RPMI7951 (cell line): ENCODE results near the gene SULT1A1. TPM values are rescaled to one million over a fixed set of nuclear protein-coding genes. Genes with fewer than 3 reads are reported as not detected.
"Not testable (repeated sequence)": the region's sequence is repeated elsewhere in the genome, so short reads cannot be mapped to it uniquely, and the experiment has no call there.

ENCODE experiments used
- DNase-seq: peaks from one replicate; pipeline ENCODE4 v3.0.0-alpha.2; 2012; ENCODE audit warnings: low read depth
- total RNA-seq: library from RNA; depleted of rRNA; stranded (reverse); fragments of >200 nt; shearing (Covaris generic); gene quantifications from 2 replicates; pipeline ENCODE4 v1.2.3, GENCODE V29; 2014; rRNA removed

Gene SULT1A1
- not detected in 2 replicates for total RNA-seq

DNA sequence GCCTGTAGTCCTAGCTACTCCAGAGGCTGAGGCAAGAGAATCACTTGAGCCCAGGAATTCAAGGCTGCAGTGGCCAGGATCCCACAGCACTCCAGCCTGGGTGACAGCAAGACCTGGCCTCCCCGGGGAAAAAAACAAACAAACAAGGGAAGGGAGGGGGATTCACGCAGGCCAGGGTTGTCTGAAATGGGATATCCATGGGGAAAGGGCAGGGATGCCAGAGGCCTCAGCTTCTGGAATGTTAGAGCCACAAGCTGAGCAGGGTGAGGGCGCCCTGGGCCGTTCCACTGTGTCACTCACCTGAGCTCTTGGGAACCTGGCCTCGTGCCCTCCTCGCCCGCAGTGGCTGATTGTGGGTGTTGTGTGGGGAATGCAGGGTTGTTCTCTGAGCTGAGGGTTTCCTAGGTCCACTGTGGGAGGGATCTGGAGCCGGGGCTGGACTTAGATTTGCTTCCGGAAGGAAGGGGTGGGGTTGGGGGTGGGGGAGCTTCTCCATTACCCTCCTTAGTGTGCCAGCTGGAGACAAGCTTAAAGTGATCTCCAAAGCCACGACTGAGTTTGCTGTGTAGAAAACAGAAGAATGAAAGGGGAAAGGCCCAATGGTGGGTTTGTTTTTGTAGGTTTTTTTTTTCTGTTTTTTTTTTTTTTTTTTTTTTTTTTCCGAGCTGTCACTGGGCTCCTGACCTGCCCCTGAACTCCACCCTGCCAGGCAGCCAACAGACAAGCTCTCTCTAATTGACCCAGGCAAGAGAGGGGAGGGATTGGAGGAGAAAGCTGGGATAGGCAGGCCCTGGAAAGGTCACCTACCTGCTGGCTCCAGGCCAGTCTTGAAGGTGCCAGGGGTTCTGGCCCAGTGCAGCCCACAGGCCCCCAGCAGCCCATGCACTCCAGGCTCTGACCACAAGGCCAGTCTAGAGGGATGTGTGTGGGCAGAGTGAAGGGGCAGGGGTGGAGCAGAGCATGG lies at the start of gene SULT1A1:
SULT1A1 (minus strand) TSS at position 414 of the 964 bp plus-strand sequence. CDS start 1,189 bp downstream, outside the sequence.
- no peak for DNase-seq

DNA sequence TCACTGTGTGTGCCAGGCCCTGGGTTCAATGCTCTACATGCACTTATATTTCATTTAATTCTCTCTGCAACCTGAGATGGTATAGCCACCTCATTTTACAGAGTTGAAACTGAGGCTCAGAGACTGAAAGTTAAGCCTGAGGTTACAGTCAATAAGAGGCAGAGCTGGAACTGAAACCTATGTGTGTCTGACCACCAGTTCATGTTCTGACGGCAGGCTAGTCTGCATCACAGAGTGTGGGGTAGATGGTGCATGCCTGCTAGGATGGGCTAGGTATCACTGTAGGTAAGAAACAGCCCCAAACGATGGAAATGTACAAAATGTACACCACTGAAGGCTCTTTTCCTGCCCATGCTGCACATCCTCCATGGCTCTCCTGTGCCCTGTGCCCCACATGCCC lies 30.1 kb upstream of the SULT1A1 start:
- not testable (repeated sequence) for DNase-seq

GRCh38 chr16:28638359-28638758 lies 28.5 kb upstream of the SULT1A1 start:
- DNase-seq = not testable (repeated sequence)

DNA sequence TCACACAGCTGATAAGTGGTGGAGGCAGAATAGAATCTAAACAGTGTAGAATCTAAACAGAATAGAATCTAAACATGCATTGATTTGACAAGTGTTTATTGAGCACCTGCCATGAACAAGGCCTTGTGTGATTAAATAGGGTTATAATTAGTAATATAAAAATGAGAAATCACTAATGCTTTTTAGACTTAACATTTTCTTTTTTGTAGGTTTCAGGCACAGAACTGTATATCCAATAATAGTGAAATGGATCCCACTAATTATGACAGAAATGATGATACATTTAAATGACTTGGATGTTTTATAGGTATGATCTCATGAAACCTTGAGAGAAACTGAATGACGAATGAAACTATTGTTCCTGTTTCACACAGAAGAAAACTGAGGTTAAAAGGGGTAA lies 27.9 kb upstream of the SULT1A1 start, which contains the start of gene NPIPB8:
NPIPB8 (plus strand) TSS at position 301 of the 400 bp plus-strand sequence. CDS start 296 bp downstream, outside the sequence.
- DNase-seq = not testable (repeated sequence)

- peak; percentile 52 for DNase-seq
Measured at GRCh38 chr16:28636093-28636823, 26.4 kb upstream of the SULT1A1 start.

- not testable (repeated sequence) for DNase-seq
Measured at GRCh38 chr16:28630905-28631304, 21.1 kb upstream of the SULT1A1 start.

GRCh38 chr16:28623172-28623711 lies 13.4 kb upstream of the SULT1A1 start:
- DNase-seq = no peak

DNA sequence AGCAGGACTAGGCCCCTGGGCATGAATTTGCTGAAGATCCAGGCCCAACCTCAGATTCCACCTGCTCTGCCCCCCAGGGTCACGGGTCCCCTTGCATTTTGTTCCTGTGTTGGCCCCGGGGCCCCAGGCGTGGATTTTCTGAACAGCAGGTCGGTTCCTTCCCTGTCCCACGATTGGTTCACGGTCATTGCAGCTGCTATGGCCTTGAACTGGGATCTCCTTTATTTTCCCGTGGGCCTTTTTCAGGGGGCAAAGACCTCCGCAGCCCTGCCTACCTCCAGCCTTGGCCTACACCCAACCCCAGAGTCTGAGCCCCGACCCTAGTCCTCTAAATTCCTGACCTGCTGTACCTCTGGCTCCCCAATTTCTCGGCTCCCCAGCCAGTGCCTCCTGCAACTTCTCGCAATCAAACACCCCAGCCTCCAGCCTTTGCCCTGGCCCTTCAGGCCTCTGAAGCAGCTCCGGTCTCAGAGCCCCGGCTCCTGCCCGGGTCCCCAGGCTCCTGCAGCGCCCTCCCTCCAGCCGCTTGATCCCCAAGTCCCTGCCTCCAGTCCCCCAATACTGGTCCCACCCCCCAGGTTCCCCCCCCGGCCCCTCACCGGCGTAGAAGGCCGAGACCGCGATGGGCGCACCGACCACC lies 12.8 kb upstream of the SULT1A1 start:
- DNase-seq = not testable (repeated sequence)

GRCh38 chr16:28621481-28622155 lies 11.8 kb upstream of the SULT1A1 start:
- no peak for DNase-seq

- DNase-seq = not testable (repeated sequence)
Measured at GRCh38 chr16:28620316-28620715, 10.5 kb upstream of the SULT1A1 start.

DNA sequence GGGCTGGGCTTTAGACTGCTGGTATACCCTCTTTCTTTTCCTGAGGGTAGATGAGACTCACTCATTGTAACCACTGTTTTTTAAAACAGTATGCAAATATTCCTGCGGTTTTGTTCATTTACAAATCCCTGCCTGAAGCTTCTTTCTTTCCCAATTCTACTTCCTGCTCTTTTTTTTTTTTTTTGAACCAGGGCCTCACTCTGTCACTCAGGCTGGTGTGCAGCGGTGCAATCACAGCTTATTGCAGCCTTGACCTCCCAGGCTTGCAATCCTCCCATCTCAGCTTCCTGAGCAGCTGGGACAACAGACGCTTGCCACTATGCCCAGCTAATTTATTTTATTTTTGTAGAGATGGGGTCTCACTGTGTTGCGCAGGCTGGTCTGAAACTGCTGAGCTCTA lies 8.0 kb upstream of the SULT1A1 start:
- peak; percentile 66 for DNase-seq

GRCh38 chr16:28616636-28617035 lies 6.8 kb upstream of the SULT1A1 start:
- peak; percentile 9 for DNase-seq

- DNase-seq = not testable (repeated sequence)
Measured at GRCh38 chr16:28616224-28616577, 6.4 kb upstream of the SULT1A1 start.

GRCh38 chr16:28615486-28616223 lies 5.8 kb upstream of the SULT1A1 start:
- peak; percentile 42 for DNase-seq

DNA sequence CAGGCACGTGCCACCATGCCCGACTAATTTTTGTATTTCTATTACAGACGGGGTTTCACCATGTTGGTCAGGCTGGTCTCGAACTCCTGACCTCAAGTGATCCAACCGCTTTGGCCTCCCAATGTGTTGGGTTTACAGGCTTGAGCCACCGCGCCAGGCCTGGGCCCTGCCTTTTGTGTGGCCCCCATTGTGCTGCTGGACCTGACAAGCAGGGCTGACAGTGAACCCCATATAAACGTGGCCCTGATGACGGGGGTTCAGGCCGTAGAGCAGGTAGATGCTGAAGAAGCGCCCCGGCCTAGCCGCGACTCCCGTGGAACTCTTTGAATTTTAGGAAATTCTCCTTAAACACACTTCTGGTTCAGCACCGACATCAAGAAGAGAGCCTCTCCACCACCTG lies 4.7 kb upstream of the SULT1A1 start:
- not testable (repeated sequence) for DNase-seq

- DNase-seq = not testable (repeated sequence)
Measured at GRCh38 chr16:28613912-28614311, 4.1 kb upstream of the SULT1A1 start.

GRCh38 chr16:28612359-28613280 lies 2.8 kb upstream of the SULT1A1 start:
- not testable (repeated sequence) for DNase-seq

DNA sequence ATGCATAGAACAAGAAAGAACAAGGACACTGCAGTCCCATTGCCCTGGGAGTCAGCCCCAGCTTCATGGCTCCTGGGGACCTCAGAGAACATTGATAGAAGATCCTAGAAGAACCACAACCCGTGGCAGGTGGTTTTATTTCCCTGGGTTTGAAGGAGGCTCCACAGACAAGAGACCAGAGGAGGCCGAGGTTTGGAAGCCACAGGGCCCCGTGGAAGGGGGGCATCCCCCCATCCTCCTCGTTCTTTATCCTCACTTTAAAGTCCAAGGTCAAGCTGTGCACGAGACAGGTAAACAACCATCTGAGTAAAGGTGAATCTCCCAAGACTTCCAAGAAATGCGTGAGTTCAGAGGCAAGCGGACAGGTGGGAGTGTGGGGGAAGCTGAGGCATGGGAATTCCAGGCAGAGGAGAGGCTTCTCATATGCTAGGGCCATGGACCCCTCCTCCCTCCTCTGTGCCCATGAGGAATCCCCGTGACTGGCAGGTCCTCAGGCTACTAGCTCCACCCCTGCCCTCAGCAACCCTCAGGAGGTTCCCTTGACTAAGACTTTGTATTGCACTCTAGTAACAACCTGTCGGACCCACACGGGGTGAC lies 849 bp upstream of the SULT1A1 start:
- no peak for DNase-seq
